ENCODE data around the gene SERGEF.
"Not testable (repeated sequence)": the region's sequence is repeated elsewhere in the genome, so short reads cannot be mapped to it uniquely, and the experiment has no call there.

The SERGEF gene

GRCh38 chr11:18000760-18001159 is 12.1 kb downstream of the SERGEF start:
- no peak for DNase-seq (ENCODE audit: low read depth in 2 of 2)

- not testable (repeated sequence) for DNase-seq (ENCODE audit: low read depth in 2 of 2)
Observed at GRCh38 chr11:18000128-18000527, 12.7 kb downstream of the SERGEF start.

- DNase-seq (ENCODE audit: low read depth in 2 of 2), result no peak
Observed at GRCh38 chr11:17992916-17993315, 19.9 kb downstream of the SERGEF start.

- peak; percentile 24 to 35 for DNase-seq (ENCODE audit: low read depth in 2 of 2)
Observed at GRCh38 chr11:17991783-17992433, 20.9 kb downstream of the SERGEF start.

- DNase-seq (ENCODE audit: low read depth in 2 of 2), result no peak
Observed at GRCh38 chr11:17989306-17989705, 23.5 kb downstream of the SERGEF start.

GRCh38 chr11:17988465-17988864 is 24.4 kb downstream of the SERGEF start:
- no peak for DNase-seq (ENCODE audit: low read depth in 2 of 2)

- DNase-seq (ENCODE audit: low read depth in 2 of 2), result no peak
Observed at GRCh38 chr11:17987826-17988225, 25.0 kb downstream of the SERGEF start.

GRCh38 chr11:17986711-17987220 is 26.1 kb downstream of the SERGEF start:
- no peak for DNase-seq (ENCODE audit: low read depth in 2 of 2)

GRCh38 chr11:17986007-17986710 is 26.7 kb downstream of the SERGEF start:
- no peak for DNase-seq (ENCODE audit: low read depth in 2 of 2)

- DNase-seq (ENCODE audit: low read depth in 2 of 2), result no peak
Observed at GRCh38 chr11:17985517-17985916, 27.3 kb downstream of the SERGEF start.

GRCh38 chr11:17983569-17983968 is 29.3 kb downstream of the SERGEF start:
- DNase-seq (ENCODE audit: low read depth in 2 of 2), result no peak

GRCh38 chr11:17979770-17980371 is 33.0 kb downstream of the SERGEF start:
- DNase-seq (ENCODE audit: low read depth in 2 of 2), result peak in 1 of 2 donors; percentile 21

- no peak for DNase-seq (ENCODE audit: low read depth in 2 of 2)
Observed at GRCh38 chr11:17978553-17979287, 34.1 kb downstream of the SERGEF start.

GRCh38 chr11:17976651-17977050 is 36.2 kb downstream of the SERGEF start:
- no peak for DNase-seq (ENCODE audit: low read depth in 2 of 2)

GRCh38 chr11:17974246-17974645 is 38.6 kb downstream of the SERGEF start:
- no peak for DNase-seq (ENCODE audit: low read depth in 2 of 2)

GRCh38 chr11:17972987-17973386 is 39.9 kb downstream of the SERGEF start:
- DNase-seq (ENCODE audit: low read depth in 2 of 2), result no peak

GRCh38 chr11:17968206-17968605 is 44.6 kb downstream of the SERGEF start:
- DNase-seq (ENCODE audit: low read depth in 2 of 2), result no peak

GRCh38 chr11:17967661-17968060 is 45.2 kb downstream of the SERGEF start:
- DNase-seq (ENCODE audit: low read depth in 2 of 2), result no peak

- no peak for DNase-seq (ENCODE audit: low read depth in 2 of 2)
Observed at GRCh38 chr11:17960091-17960490, 52.8 kb downstream of the SERGEF start.

GRCh38 chr11:17958446-17958845 is 54.4 kb downstream of the SERGEF start:
- DNase-seq (ENCODE audit: low read depth in 2 of 2), result no peak

GRCh38 chr11:17954395-17955252 is 58.2 kb downstream of the SERGEF start:
- no peak for DNase-seq (ENCODE audit: low read depth in 2 of 2)
